Ascending aorta (tissue), 2 donors: ENCODE results near the gene RAB33B. TPM values are rescaled to one million over a fixed set of nuclear protein-coding genes. Genes with fewer than 3 reads are reported as not detected.

Source experiments
- DNase-seq, 2 donors: peaks; one replicate each; pipeline ENCODE4 v3.0.0-alpha.2; 2019; ENCODE audit warnings: low spot score in 2 of 2
- H3K27ac ChIP-seq, 2 donors: fragments of 200-600 bp; sonication (generic); one replicate each; pipeline ENCODE4 v1.5.1; 2016 to 2017; ENCODE audit warnings: mild to moderate bottlenecking in 1 of 2
- H3K27me3 ChIP-seq: fragments of 200-600 bp; sonication (generic); one replicate; pipeline ENCODE4 v1.5.1; 2017
- H3K36me3 ChIP-seq, 2 donors: fragments of 200-600 bp; sonication (generic); one replicate each; pipeline ENCODE4 v1.5.1; 2016
- H3K4me1 ChIP-seq, 2 donors: fragments of 200-600 bp; sonication (generic); one replicate each; pipeline ENCODE4 v1.5.1; 2016 to 2017; ENCODE audit warnings: mild to moderate bottlenecking in 1 of 2
- H3K4me3 ChIP-seq, 2 donors: fragments of 200-600 bp; sonication (generic); one replicate each; pipeline ENCODE4 v1.5.1; 2016 to 2017; ENCODE audit warnings: mild to moderate bottlenecking in 1 of 2
- H3K9me3 ChIP-seq, 2 donors: fragments of 200-600 bp; sonication (generic); one replicate each; pipeline ENCODE4 v1.5.1; 2016
- intact Hi-C: fragments of 100-400 bp; cut with DNase I; formaldehyde crosslinking; loops from one replicate; pipeline ENCODE4 v1.15.1; 2023
- total RNA-seq: library from RNA; depleted of rRNA; stranded (reverse); fragments of >200 nt; gene quantifications from one replicate; pipeline ENCODE4 v1.1.0, GENCODE V29; 2016
- TF ChIP-seq, protein P1 (sequence below), 3 experiments: fragments of 200-600 bp in 2 of 3; fragments of 450-650 bp in 1 of 3; sonication (generic) in 2 of 3; IDR thresholded peaks; one replicate each; pipeline ENCODE4 v1.5.1; 2016 to 2019; ENCODE audit warnings: antibody characterized with exemption in 3 of 3, mild to moderate bottlenecking in 1 of 3, moderate library complexity in 1 of 3

Gene RAB33B
- total RNA-seq, 1 donor from 2014 or later, result 4.5 TPM

DNA sequence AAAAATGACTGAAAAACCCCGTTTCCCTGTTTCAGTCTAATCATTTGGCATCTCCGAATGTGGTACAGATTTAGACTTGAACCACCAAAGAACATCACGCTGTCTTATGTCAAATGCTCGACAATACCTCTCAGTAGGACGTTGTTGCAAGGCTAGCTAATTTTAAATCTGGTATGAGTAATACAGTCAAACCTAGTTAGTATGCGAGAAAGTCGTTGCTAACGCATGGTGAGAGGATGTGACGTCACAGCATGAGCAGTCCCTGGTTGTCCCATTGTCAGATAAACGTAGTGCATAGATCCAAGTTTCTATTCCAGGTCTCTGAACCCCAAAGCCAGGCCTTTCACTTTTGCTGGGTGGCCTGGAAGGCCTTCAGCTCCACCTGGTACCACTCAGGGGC lies 57.4 kb downstream of the RAB33B start:
- Histone ChIP-seq H3K27ac (no peak overlapping the region), H3K27me3 (no peaks in the 10 kb centered on the region), H3K4me3 (no peak overlapping the region), H3K36me3 (peaks cover 45 to 74% of the 10 kb centered on the region in 2 donors), H3K4me1 (no peaks in the 10 kb centered on the region), H3K9me3 (no peaks in the 10 kb centered on the region)
- intact Hi-C loops, result no loop called here
- TF ChIP-seq, protein P1, sequence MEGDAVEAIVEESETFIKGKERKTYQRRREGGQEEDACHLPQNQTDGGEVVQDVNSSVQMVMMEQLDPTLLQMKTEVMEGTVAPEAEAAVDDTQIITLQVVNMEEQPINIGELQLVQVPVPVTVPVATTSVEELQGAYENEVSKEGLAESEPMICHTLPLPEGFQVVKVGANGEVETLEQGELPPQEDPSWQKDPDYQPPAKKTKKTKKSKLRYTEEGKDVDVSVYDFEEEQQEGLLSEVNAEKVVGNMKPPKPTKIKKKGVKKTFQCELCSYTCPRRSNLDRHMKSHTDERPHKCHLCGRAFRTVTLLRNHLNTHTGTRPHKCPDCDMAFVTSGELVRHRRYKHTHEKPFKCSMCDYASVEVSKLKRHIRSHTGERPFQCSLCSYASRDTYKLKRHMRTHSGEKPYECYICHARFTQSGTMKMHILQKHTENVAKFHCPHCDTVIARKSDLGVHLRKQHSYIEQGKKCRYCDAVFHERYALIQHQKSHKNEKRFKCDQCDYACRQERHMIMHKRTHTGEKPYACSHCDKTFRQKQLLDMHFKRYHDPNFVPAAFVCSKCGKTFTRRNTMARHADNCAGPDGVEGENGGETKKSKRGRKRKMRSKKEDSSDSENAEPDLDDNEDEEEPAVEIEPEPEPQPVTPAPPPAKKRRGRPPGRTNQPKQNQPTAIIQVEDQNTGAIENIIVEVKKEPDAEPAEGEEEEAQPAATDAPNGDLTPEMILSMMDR (IDR thresholded peaks at IDR 0.05), result no peak
- no peak for DNase-seq

DNA sequence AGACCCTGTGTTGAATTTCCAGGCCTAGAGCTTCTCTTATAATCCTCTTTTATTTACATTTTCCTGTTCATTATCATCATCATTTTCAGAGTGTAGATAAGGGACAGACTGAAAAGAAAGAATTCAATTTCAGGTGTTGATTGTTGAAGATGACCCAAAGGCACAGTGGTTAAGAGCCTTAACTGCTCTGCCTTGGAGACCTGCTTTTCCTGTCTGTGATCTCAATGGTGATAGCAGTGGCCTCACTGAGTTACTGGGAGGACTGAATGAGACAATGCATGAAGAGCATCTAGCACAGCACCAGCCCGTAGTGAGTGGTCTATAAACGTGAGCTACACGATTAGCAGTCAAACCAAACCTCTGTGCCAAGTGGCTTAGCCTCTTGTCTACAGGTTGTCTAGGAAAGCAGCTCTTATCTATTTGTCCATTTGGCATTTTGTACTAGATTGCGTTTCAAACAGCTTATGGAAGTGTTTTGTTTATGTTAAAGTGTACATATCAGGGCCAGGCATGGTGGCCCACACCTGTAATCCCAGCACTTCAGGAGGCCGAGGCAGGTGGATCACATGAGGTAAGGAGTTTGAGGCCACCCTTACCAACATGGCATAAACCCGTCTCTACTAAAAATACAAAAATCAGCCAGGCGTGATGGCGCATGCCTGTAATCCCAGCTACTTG lies 60.6 kb downstream of the RAB33B start:
- Histone ChIP-seq H3K27ac (no peak overlapping the region), H3K4me1 (no peaks in the 10 kb centered on the region), H3K27me3 (no peaks in the 10 kb centered on the region), H3K36me3 (peaks cover 57 to 79% of the 10 kb centered on the region in 2 donors), H3K4me3 (no peak overlapping the region), H3K9me3 (no peaks in the 10 kb centered on the region)
- intact Hi-C loops, result loop anchor here (5.0 kb wide), 1 partner anchor 43 kb away; the partner anchor contains the start of gene SETD7
- DNase-seq, result no peak
- TF ChIP-seq, protein P1 (IDR thresholded peaks at IDR 0.05), result no peak

DNA sequence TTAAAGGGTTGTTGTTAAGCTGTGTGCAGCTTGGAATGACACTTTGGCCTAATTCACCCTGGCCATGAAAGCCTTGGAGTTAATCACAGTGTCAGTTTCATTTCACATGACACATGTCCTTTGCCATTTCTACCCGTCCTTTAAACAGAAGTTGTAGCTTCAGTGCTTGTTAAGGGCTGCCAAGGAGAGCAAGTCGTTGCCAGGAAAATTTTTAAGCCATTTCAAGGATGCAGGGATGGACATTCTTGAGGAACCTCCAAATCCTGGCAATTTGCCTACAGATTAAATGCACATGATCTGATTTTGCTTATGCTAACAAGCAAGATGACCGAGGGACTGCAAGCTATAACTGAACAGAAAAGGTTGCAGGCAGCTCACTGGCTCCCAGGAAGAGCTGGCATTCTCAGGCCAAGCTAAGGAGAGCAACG lies 61.6 kb downstream of the RAB33B start:
- Histone ChIP-seq H3K9me3 (no peaks in the 10 kb centered on the region), H3K27ac (no peak overlapping the region), H3K36me3 (peaks cover 57 to 79% of the 10 kb centered on the region in 2 donors)

DNA sequence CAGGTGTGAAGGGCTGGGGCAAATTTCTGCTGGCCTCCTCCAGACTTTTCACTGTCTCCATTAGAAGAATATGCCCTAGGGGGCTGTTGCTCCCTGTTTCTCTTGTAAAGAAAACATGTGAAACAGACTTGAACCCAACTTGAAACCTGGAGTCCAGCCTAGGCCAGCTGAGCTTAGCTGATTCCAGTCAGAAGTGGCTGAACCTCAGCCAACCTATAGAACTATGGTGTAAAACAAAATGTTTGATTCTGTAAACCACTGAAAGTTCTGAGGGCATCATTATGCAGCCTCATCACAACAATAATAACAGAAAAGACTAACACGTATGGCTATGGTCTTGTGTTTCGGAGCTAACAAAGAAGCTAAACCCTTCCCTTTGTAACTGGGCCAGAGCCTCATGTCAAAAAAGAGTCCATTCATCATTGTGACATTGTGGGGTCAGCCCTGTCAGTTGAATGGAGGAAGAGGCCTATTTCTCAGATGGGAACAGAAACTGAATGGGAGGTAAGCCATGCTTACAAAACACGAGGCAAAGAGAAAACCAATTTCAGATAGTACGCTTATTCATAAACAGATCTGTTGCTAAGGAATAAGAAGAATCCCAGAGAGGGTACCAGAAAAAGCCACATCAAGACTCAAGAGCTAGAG lies 68.0 kb downstream of the RAB33B start:
- H3K27ac ChIP-seq, result no peak overlapping the region

More for the DNA sequence above, 61.6 kb downstream of the RAB33B start:
- no peak for DNase-seq
- no peak overlapping the region for H3K4me3 ChIP-seq
- no peaks in the 10 kb centered on the region for H3K27me3 ChIP-seq
- intact Hi-C loops, result loop anchor here (5.0 kb wide), 1 partner anchor 42 kb away; the partner anchor contains the start of gene SETD7
- H3K4me1 ChIP-seq, result no peaks in the 10 kb centered on the region
- TF ChIP-seq, protein P1 (IDR thresholded peaks at IDR 0.05), result no peak

DNA sequence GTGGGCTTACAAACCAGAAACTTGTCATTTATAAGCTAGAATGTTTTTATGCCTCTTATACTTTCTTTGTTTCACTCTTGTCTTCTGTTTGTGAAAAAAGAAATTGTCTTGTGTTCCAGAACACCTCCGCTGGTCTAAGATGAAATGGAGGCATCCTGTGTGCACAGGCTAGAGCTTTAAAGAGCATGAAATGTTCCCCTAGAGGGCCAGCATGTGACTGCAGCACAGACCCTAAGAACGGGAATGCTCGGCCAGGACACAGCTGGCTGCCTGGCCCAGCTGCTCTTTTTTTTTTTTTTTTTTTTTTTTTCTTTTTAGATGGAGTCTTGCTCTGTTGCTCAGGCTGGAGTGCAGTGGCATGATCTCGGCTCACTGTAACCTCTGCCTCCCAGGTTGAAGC lies 68.5 kb downstream of the RAB33B start:
- peaks cover 46 to 81% of the 10 kb centered on the region in 2 donors for H3K36me3 ChIP-seq

More for the DNA sequence above, 68.0 kb downstream of the RAB33B start:
- no peak for DNase-seq
- Histone ChIP-seq H3K27me3 (no peaks in the 10 kb centered on the region), H3K9me3 (no peaks in the 10 kb centered on the region), H3K36me3 (peaks cover 49 to 81% of the 10 kb centered on the region in 2 donors), H3K4me1 (no peaks in the 10 kb centered on the region), H3K4me3 (no peak overlapping the region)
- TF ChIP-seq, protein P1 (IDR thresholded peaks at IDR 0.05), result no peak
- intact Hi-C loops, result no loop called here

More for the DNA sequence above, 68.5 kb downstream of the RAB33B start:
- no peak for DNase-seq
- no peak overlapping the region for H3K4me3 ChIP-seq
- intact Hi-C loops, result no loop called here
- H3K27me3 ChIP-seq, result no peaks in the 10 kb centered on the region
- TF ChIP-seq, protein P1 (IDR thresholded peaks at IDR 0.05), result no peak
- H3K27ac ChIP-seq, result no peak overlapping the region
- H3K4me1 ChIP-seq, result no peaks in the 10 kb centered on the region
- no peaks in the 10 kb centered on the region for H3K9me3 ChIP-seq
